RPMI8226 (cell line): ENCODE measurements around the gene PPARD.

Source experiments
- DNase-seq: peaks from one replicate; pipeline ENCODE4 v3.0.0-alpha.2; 2015

PPARD gene

GRCh38 chr6:35474131-35474941, 132.0 kb downstream of the PPARD start:
- no peak for DNase-seq

GRCh38 chr6:35474942-35475570, 132.7 kb downstream of the PPARD start:
- DNase-seq, result no peak

GRCh38 chr6:35475573-35475972, 133.2 kb downstream of the PPARD start:
- DNase-seq, result no peak

GRCh38 chr6:35476004-35476403, 133.6 kb downstream of the PPARD start:
- DNase-seq, result no peak

- no peak for DNase-seq
Observed at GRCh38 chr6:35477028-35477427, 134.7 kb downstream of the PPARD start.
